Measurements from ENCODE around the gene HOXD10.

DNA sequence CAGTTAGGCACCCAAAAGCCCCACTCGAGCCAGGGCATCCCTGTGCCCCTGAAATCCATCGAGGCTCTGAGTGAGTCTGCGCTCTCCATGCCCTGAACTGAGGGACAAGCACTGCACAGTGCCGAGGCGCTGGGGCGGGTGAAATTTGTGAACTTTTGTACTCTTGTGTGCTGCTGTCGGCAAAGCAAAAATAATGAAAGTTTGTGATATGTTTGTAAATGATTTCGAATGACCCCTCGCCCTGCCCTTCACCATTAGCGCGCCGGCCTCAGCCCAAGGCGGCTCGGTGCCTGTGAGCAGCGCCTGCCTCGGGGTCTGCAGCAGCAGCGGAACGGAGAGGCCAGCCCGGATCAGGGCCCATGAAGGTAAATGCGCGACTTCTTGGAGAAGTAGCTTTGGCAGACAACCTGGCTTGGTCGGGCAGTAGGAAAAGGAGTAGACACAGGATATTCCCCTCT lies 32.9 kb downstream of the HOXD10 start:
- TF ChIP-seq, protein P1, sequence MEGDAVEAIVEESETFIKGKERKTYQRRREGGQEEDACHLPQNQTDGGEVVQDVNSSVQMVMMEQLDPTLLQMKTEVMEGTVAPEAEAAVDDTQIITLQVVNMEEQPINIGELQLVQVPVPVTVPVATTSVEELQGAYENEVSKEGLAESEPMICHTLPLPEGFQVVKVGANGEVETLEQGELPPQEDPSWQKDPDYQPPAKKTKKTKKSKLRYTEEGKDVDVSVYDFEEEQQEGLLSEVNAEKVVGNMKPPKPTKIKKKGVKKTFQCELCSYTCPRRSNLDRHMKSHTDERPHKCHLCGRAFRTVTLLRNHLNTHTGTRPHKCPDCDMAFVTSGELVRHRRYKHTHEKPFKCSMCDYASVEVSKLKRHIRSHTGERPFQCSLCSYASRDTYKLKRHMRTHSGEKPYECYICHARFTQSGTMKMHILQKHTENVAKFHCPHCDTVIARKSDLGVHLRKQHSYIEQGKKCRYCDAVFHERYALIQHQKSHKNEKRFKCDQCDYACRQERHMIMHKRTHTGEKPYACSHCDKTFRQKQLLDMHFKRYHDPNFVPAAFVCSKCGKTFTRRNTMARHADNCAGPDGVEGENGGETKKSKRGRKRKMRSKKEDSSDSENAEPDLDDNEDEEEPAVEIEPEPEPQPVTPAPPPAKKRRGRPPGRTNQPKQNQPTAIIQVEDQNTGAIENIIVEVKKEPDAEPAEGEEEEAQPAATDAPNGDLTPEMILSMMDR (IDR thresholded peaks at IDR 0.05; ENCODE audit: low read length), result no peak
- TF ChIP-seq EZH2 (optimal IDR thresholded peaks at IDR 0.05; ENCODE audit: low read depth, low read length) (no peak), EZH2phosphoT487 (IDR thresholded peaks at IDR 0.05; ENCODE audit: low read length) (no peak)
